GM18526 (cell line): ENCODE results near the gene PIH1D1.

Experiments used
- POLR2A ChIP-seq: IDR thresholded peaks from 3 replicates; pipeline ENCODE4 v1.6.1; 2011; ENCODE audit not compliant: insufficient read length; ENCODE audit errors: extremely low read depth

Gene PIH1D1

DNA sequence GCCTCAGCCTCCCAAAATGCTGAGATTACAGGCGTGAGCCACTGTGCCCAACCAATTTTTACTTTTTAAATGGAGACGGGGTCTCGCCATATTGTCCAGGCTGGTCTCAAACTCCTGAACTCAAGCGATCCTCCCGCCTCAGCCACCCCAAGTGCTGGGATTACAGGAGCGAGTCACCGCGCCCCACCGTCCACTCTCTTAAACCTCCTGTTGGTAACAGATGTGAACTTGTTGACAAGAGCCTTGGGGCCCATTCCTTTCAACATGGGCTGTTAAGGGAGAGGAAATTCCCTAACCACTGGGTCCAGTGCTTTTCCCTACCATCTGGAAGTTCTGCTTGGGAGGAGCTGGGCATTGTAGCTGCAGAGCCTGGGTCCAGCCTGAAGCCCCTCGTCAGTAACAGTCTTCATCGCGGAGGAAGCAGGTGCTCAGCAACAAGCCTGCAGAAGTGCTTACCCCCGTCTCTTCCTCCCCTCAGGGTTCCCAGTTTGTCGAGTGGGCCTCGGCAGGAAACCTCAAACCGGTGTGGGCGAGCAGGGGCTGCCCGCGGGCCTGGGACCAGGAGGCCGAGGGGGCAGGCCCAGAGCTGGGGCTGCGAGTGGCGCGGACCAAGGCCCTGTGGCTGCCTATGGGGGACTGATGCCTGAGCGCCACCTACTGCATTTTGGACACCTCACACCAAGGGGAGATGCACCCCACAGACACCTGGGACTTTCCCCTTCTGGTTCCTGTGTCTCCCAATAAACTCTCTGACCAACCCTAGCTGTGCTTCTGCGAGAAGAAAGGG is 18.4 kb upstream of the PIH1D1 start:
- TF ChIP-seq POLR2A = no peak

DNA sequence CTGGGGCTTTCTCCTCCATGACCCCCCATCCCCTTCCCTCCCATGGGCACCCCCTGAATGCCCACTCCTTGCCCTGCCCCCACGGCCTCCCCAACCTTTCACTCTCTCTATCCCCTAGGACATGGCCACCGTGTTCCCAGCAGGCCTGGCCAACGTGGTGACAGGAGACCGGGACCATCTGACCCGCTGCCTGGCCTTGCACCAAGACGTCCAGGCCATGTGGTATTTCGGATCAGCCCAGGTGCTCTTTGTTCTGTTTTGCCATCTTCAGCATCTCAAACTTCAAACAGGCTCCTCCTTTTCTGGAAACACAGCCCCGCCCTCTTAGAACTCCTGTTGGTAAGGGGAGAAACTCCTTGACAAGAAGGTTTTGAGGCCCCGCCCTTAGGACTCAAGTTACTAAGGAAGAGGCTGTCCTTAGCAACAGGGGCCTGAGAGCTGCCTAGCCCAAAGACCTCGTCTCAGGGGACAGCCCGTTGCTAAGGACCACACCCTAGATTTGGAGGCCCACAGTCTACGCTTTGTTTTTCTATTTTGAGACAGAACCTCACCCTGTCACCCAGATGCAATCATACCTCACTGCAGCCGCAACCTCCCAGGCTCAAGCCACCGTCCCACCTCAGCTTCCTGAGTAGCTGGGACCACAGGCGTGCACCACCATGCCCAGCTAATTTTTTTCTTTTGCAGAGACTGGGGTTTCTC is 17.3 kb upstream of the PIH1D1 start:
- no peak for TF ChIP-seq POLR2A

GRCh38 chr19:49468199-49468598 is 16.6 kb upstream of the PIH1D1 start:
- TF ChIP-seq POLR2A = no peak

DNA sequence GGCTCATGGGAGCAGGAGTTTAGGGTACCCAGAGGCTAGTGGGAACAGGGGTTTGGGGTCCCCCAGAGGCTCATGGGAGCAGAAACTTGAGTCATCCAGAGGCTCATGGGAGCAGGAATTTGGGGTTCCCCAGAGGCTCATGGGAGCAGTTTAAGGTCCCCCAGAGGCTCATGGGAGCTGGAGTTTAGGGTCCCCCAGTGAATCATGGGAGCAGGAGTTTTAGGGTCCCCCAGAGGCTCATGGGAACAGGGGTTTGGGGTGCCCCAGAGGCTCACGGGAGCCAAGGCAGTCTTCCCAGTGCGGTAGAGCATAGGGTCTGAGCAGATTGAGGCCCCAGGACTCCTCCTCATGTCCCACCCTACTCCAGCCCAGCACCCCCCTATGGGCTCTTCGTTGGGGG is 13.8 kb upstream of the PIH1D1 start:
- TF ChIP-seq POLR2A = no peak

- no peak for TF ChIP-seq POLR2A
Measured at GRCh38 chr19:49463960-49464740, 12.5 kb upstream of the PIH1D1 start.

DNA sequence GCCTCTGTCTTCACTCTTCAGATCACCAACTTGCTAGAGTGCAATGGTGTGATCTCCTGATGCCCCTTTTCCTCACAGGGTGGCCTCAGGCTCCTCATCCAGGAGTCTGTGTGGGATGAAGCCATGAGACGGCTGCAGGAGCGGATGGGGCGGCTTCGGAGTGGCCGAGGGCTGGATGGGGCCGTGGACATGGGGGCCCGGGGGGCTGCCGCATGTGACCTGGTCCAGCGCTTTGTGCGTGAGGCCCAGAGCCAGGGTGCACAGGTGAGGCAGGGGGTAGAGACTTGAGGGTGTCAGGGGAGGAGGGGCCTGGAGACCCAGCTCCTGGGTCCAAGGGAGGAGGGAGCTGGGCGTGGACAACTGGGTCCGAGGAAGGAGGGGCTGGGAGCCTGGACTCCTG is 10.9 kb upstream of the PIH1D1 start:
- TF ChIP-seq POLR2A = no peak

GRCh38 chr19:49461656-49462055 is 10.0 kb upstream of the PIH1D1 start:
- no peak for TF ChIP-seq POLR2A

GRCh38 chr19:49459388-49459787 is 7.8 kb upstream of the PIH1D1 start:
- TF ChIP-seq POLR2A = no peak

GRCh38 chr19:49458567-49458903 is 6.9 kb upstream of the PIH1D1 start:
- TF ChIP-seq POLR2A = no peak

DNA sequence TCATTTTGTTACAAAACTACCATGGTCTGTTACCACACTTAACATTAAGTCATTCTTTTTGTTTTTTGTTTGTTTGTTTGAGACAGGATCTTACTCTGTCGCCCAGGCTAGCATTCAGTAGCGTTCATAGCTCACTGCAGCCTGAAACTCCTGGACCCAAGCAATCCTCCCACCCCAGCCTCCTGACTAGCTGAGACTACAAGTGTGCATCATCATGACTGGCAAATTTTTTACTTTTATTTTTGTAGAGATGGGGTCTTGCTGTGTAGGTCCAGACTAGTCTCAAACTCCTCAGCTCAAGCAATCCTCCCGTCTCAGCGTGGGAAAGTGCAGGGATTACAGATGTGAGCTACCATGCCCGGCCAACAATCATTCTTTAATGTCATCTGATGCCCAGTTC is 4.7 kb upstream of the PIH1D1 start:
- TF ChIP-seq POLR2A = no peak

DNA sequence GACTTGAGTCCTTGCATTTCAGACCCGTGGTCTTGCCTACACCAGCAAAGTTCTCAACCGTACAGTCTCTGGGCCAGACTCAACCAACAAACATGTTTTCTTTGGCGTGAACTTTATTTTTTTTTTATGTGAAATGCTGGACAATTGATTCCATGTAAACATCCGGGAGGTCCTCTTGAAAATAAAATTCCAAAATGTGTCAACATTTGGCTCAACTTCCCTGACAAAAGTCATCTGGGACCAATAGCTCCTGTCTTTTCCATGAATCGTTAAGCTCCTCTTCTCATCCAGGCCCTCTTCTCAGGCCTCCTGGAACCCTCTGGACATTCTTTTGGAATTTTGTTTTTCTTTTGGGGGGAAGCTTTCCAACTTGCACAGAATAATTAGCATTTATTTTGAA is 4.2 kb upstream of the PIH1D1 start:
- TF ChIP-seq POLR2A = no peak

GRCh38 chr19:49453757-49454240 is 2.2 kb upstream of the PIH1D1 start:
- no peak for TF ChIP-seq POLR2A

DNA sequence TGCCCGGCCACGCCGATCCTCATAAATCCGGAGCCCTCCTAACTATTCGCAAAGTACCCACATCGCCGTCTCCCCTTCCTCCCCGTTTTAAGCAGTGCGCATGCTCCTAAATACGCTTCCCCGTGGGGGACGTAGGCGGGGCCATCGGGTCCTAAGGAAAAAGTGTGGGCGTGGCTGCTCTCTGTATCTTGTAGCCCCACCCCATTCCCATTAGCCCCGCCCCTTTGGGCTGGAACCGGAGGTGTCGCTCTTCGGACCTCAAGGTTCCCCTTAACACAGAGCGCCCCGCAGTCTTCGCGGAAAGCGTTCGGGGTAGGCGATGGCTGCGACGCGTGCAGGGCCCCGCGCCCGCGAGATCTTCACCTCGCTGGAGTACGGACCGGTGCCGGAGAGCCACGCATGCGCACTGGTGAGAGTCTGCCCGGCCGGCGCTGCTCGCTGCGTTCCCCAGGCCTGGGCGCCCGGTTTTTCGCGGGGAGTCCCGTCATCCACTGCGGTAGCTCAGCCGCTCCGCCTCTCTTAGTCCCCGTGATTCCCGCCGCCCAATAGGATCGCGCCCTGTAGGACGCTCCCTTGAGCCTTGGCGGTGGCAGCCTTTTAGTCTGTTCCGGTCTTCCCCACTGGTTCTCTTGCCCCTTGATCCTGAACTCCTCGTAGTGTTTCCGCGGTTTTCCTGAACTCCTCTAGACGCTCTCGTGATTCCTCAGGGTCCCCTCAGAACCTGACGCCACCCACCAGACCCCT is 1.6 kb upstream of the PIH1D1 start, which contains the start of gene ALDH16A1:
ALDH16A1 (plus strand) TSS at position 213 of the 744 bp plus-strand sequence; CDS start at position 320, 107 bp downstream.
- peak; percentile 96 for TF ChIP-seq POLR2A

- TF ChIP-seq POLR2A = no peak
Measured at GRCh38 chr19:49450405-49450804, 1.2 kb downstream of the PIH1D1 start.

DNA sequence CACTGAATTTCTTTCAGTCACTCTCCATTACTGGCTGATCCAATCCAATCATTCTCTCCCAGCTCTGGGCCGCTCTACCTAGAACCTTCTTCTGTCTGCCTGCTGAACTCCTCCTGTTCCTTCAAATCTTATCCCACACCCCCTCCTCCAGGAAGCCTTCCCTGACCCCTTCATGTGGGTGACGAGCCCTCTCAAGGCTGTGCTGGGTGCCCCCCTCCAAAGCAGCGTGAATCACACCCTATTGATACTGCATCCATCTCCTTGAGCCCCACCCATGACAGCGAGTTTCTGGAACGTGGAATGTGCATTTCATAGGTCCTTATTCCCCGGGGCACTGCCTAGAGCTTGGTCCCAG is 3.2 kb downstream of the PIH1D1 start:
- no peak for TF ChIP-seq POLR2A
